HG03521 (cell line): Measurements from ENCODE around the gene FLRT2.

Source experiments
- ATAC-seq: cut with Tn5 transposase; IDR thresholded peaks from one replicate; pipeline ENCODE4 v1.9.1; 2021; ENCODE audit warnings: mild to moderate bottlenecking, moderate library complexity; ENCODE audit not compliant: unreplicated experiment

Gene FLRT2

GRCh38 chr14:85587151-85587711, 57.3 kb downstream of the FLRT2 start:
- no peak for ATAC-seq

GRCh38 chr14:85590784-85591183, 60.8 kb downstream of the FLRT2 start:
- ATAC-seq, result no peak

GRCh38 chr14:85594217-85594616, 64.3 kb downstream of the FLRT2 start:
- no peak for ATAC-seq

- ATAC-seq, result no peak
Measured at GRCh38 chr14:85595981-85596380, 66.0 kb downstream of the FLRT2 start.

- no peak for ATAC-seq
Measured at GRCh38 chr14:85596562-85596961, 66.6 kb downstream of the FLRT2 start.

- ATAC-seq, result no peak
Measured at GRCh38 chr14:85597701-85598100, 67.8 kb downstream of the FLRT2 start.

- ATAC-seq, result no peak
Measured at GRCh38 chr14:85599939-85600338, 70.0 kb downstream of the FLRT2 start.

- no peak for ATAC-seq
Measured at GRCh38 chr14:85601246-85601645, 71.3 kb downstream of the FLRT2 start.

- no peak for ATAC-seq
Measured at GRCh38 chr14:85601690-85602089, 71.7 kb downstream of the FLRT2 start.

- ATAC-seq, result no peak
Measured at GRCh38 chr14:85602345-85602744, 72.4 kb downstream of the FLRT2 start.

- no peak for ATAC-seq
Measured at GRCh38 chr14:85604021-85604420, 74.1 kb downstream of the FLRT2 start.

- ATAC-seq, result no peak
Measured at GRCh38 chr14:85604714-85605113, 74.8 kb downstream of the FLRT2 start.

- ATAC-seq, result no peak
Measured at GRCh38 chr14:85607651-85608081, 77.7 kb downstream of the FLRT2 start.

GRCh38 chr14:85613496-85613895, 83.6 kb downstream of the FLRT2 start:
- no peak for ATAC-seq

- ATAC-seq, result no peak
Measured at GRCh38 chr14:85616386-85616885, 86.5 kb downstream of the FLRT2 start.

- no peak for ATAC-seq
Measured at GRCh38 chr14:85616886-85617285, 86.9 kb downstream of the FLRT2 start.

- ATAC-seq, result no peak
Measured at GRCh38 chr14:85617791-85618190, 87.8 kb downstream of the FLRT2 start.

GRCh38 chr14:85618390-85618789, 88.4 kb downstream of the FLRT2 start:
- ATAC-seq, result no peak

- no peak for ATAC-seq
Measured at GRCh38 chr14:85618978-85619377, 89.0 kb downstream of the FLRT2 start.

- no peak for ATAC-seq
Measured at GRCh38 chr14:85619851-85620250, 89.9 kb downstream of the FLRT2 start.

- ATAC-seq, result no peak
Measured at GRCh38 chr14:85620947-85621346, 91.0 kb downstream of the FLRT2 start.

GRCh38 chr14:85622106-85622505, 92.2 kb downstream of the FLRT2 start:
- no peak for ATAC-seq

GRCh38 chr14:85622986-85623685, 93.2 kb downstream of the FLRT2 start:
- no peak for ATAC-seq
